Upper lobe of left lung (tissue), 6 donors: ENCODE results near the gene OR5T3. TPM values are rescaled to one million over a fixed set of nuclear protein-coding genes. Genes with fewer than 3 reads are reported as not detected.
"Not testable (repeated sequence)": the region's sequence is repeated elsewhere in the genome, so short reads cannot be mapped to it uniquely, and the experiment has no call there.

Experiments
- ATAC-seq, 2 donors: fragments of 200-7000 bp; cut with Tn5 transposase; one replicate each; pipeline ENCODE4 v1.9.1; 2022; ENCODE audit warnings: mild to moderate bottlenecking in 2 of 2, moderate library complexity in 2 of 2; ENCODE audit not compliant: low FRiP score in 2 of 2
- DNase-seq, 2 donors: peaks; one replicate each; pipeline ENCODE4 v3.0.0-alpha.2; 2019 to 2020
- H3K27ac ChIP-seq, 4 donors: fragments of 200-600 bp; sonication (generic); one replicate each; pipeline ENCODE4 v1.5.1; 2016 to 2019
- H3K27me3 ChIP-seq, 4 donors: fragments of 200-600 bp; sonication (generic); one replicate each; pipeline ENCODE4 v1.5.1; 2017 to 2019
- H3K36me3 ChIP-seq, 4 donors: fragments of 200-600 bp; sonication (generic); one replicate each; pipeline ENCODE4 v1.5.1; 2016 to 2019
- H3K4me1 ChIP-seq, 4 donors: fragments of 200-600 bp; sonication (generic); one replicate each; pipeline ENCODE4 v1.5.1; 2018 to 2019
- H3K4me3 ChIP-seq, 4 donors: fragments of 200-600 bp; sonication (generic); one replicate each; pipeline ENCODE4 v1.5.1; 2017 to 2019; ENCODE audit warnings: mild to moderate bottlenecking in 2 of 4, moderate library complexity in 1 of 4
- H3K9me3 ChIP-seq, 4 donors: fragments of 200-600 bp; sonication (generic); one replicate each; pipeline ENCODE4 v1.5.1; 2018 to 2019
- CTCF ChIP-seq, 6 experiments: fragments of 450-650 bp in 4 of 6; fragments of 200-600 bp in 2 of 6; sonication (generic) in 2 of 6; IDR thresholded peaks; one replicate each; pipeline ENCODE4 v1.5.1; 2016 to 2019; ENCODE audit warnings: antibody characterized with exemption in 6 of 6
- EP300 ChIP-seq, 4 donors: sonication (generic); formaldehyde crosslinking; IDR thresholded peaks; one replicate each; pipeline ENCODE4 v1.5.1; 2017; ENCODE audit warnings: antibody characterized with exemption in 4 of 4, control low read depth in 2 of 4
- POLR2A ChIP-seq, 4 donors: fragments of 450-650 bp; IDR thresholded peaks; one replicate each; pipeline ENCODE4 v1.5.1; 2016 to 2017; ENCODE audit warnings: antibody characterized with exemption in 4 of 4, mild to moderate bottlenecking in 2 of 4
- POLR2AphosphoS5 ChIP-seq, 2 donors: sonication (generic); formaldehyde crosslinking; IDR thresholded peaks; one replicate each; pipeline ENCODE4 v1.5.1; 2017; ENCODE audit warnings: antibody characterized with exemption in 2 of 2
- WGBS, 2 donors: methylation state at CpG; one replicate each; pipeline ENCODE4 v1.1.5; 2017 to 2018; 5-methylcytosine and 5-hydroxymethylcytosine counted together
- total RNA-seq, 6 donors: library from RNA; depleted of rRNA in 4 of 6; stranded (reverse); fragments of >200 nt in 4 of 6; gene quantifications; one replicate each; pipeline versions ENCODE4 v1.1.0 to v1.2.1, GENCODE V29; 2016 to 2021
- donor health status: DM: no; HTN: no; CAD: no; lungs with moderate emphysema.
- donor health status: DM: no; HTN: yes; CAD: no; lungs with severe emphysema.

The OR5T3 gene
- total RNA-seq: not detected

GRCh38 chr11:56251954-56252353, at the start of gene OR5T3:
Gene OR5T3 (plus strand): TSS chr11:56252254. CDS start chr11:56252254, 0 bp downstream.
- Histone ChIP-seq H3K9me3 (no peaks in the 10 kb centered on the region), H3K27me3 (no peaks in the 10 kb centered on the region), H3K27ac (no peak within 1 kb of the TSS), H3K4me1 (no peaks in the 10 kb centered on the region), H3K36me3 (no peaks in the 10 kb centered on the region), H3K4me3 (no peak within 1 kb of the TSS)
- ATAC-seq (no peak), DNase-seq (no peak)
- TF ChIP-seq CTCF (IDR thresholded peaks at IDR 0.05) (no peak), POLR2A (IDR thresholded peaks at IDR 0.05) (no peak), POLR2AphosphoS5 (IDR thresholded peaks at IDR 0.05) (no peak), EP300 (IDR thresholded peaks at IDR 0.05) (no peak)

- DNase-seq (no peak), ATAC-seq (no peak)
- TF ChIP-seq POLR2A (IDR thresholded peaks at IDR 0.05) (no peak), POLR2AphosphoS5 (IDR thresholded peaks at IDR 0.05) (no peak), CTCF (IDR thresholded peaks at IDR 0.05) (no peak), EP300 (IDR thresholded peaks at IDR 0.05) (no peak)
- Histone ChIP-seq H3K4me3 (no peak overlapping the region), H3K36me3 (no peaks in the 10 kb centered on the region), H3K27me3 (no peaks in the 10 kb centered on the region), H3K27ac (no peak overlapping the region), H3K4me1 (no peaks in the 10 kb centered on the region), H3K9me3 (no peaks in the 10 kb centered on the region)
- 51 to 55% methylated on average over 1 of the region's 1 CpG for WGBS, 2 donors
Observed at GRCh38 chr11:56207790-56208189, 44.3 kb upstream of the OR5T3 start.

GRCh38 chr11:56214537-56214936, 37.5 kb upstream of the OR5T3 start:
- H3K9me3 ChIP-seq: peaks cover 0 to 14% (median 7%) of the 10 kb centered on the region in 4 donors
- ATAC-seq: no peak
- H3K4me1 ChIP-seq: no peaks in the 10 kb centered on the region
- WGBS, 2 donors: 73 to 90% methylated on average over 2 of the region's 2 CpGs
- no peak for TF ChIP-seq CTCF (IDR thresholded peaks at IDR 0.05)
- no peak for TF ChIP-seq POLR2AphosphoS5 (IDR thresholded peaks at IDR 0.05)
- TF ChIP-seq EP300 (IDR thresholded peaks at IDR 0.05): no peak
- TF ChIP-seq POLR2A (IDR thresholded peaks at IDR 0.05): no peak
- no peaks in the 10 kb centered on the region for H3K27me3 ChIP-seq
- H3K36me3 ChIP-seq: no peaks in the 10 kb centered on the region
- H3K27ac ChIP-seq: no peak overlapping the region
- no peak overlapping the region for H3K4me3 ChIP-seq
- DNase-seq: no peak

- not testable (repeated sequence) for ATAC-seq, H3K27ac ChIP-seq, H3K36me3 ChIP-seq, H3K4me3 ChIP-seq, DNase-seq, H3K27me3 ChIP-seq, H3K4me1 ChIP-seq
- H3K9me3 ChIP-seq: peaks cover 0 to 22% (median 7%) of the 10 kb centered on the region in 4 donors
- 87 to 95% methylated on average over 3 to 5 of the region's 5 CpGs for WGBS, 2 donors
Observed at GRCh38 chr11:56219735-56220134, 32.3 kb upstream of the OR5T3 start.

GRCh38 chr11:56234155-56234554, 17.9 kb upstream of the OR5T3 start, which contains the start of gene OR5T2:
Gene OR5T2 (minus strand): TSS chr11:56234255. CDS start chr11:56233062, 1,193 bp downstream.
- 49 to 62% methylated on average over 1 of the region's 1 CpG for WGBS, 2 donors
- DNase-seq: no peak
- ATAC-seq: no peak
- no peaks in the 10 kb centered on the region for H3K27me3 ChIP-seq
- H3K9me3 ChIP-seq: no peaks in the 10 kb centered on the region
- H3K4me3 ChIP-seq: no peak within 1 kb of the TSS
- H3K27ac ChIP-seq: no peak within 1 kb of the TSS
- H3K4me1 ChIP-seq: no peaks in the 10 kb centered on the region
- H3K36me3 ChIP-seq: no peaks in the 10 kb centered on the region
- TF ChIP-seq POLR2A (IDR thresholded peaks at IDR 0.05) (no peak), EP300 (IDR thresholded peaks at IDR 0.05) (no peak), POLR2AphosphoS5 (IDR thresholded peaks at IDR 0.05) (no peak), CTCF (IDR thresholded peaks at IDR 0.05) (no peak)
